Ovary (tissue), 9 donors: Measurements from ENCODE around the gene DENND1B. TPM values are rescaled to one million over a fixed set of nuclear protein-coding genes. Genes with fewer than 3 reads are reported as not detected.

Experiments
- DNase-seq, 5 donors: peaks; one replicate each; pipeline ENCODE4 v3.0.0-alpha.2; 2019 to 2020
- H3K27ac ChIP-seq, 2 donors: fragments of 200-600 bp; one replicate each; pipeline versions ENCODE4 v1.5.1 to v1.8.0; 2019 to 2022
- H3K27me3 ChIP-seq: fragments of 200-600 bp; one replicate; pipeline ENCODE4 v1.8.0; 2022
- H3K36me3 ChIP-seq: fragments of 200-600 bp; sonication (generic); one replicate; pipeline ENCODE4 v1.5.1; 2019
- H3K4me1 ChIP-seq: one replicate; pipeline ENCODE4 v1.8.1; 2013; ENCODE audit warnings: mild to moderate bottlenecking, moderate library complexity; ENCODE audit not compliant: insufficient read depth
- H3K4me3 ChIP-seq: fragments of 200-600 bp; sonication (generic); one replicate; pipeline ENCODE4 v1.5.1; 2017
- H3K9me3 ChIP-seq, 2 donors: fragments of 200-600 bp in 1 of 2; sonication (generic) in 1 of 2; one replicate each; pipeline versions ENCODE4 v1.5.1 to v1.8.1; 2013 to 2019; ENCODE audit warnings: mild to moderate bottlenecking in 1 of 2, moderate library complexity in 1 of 2
- EP300 ChIP-seq: sonication (generic); formaldehyde crosslinking; IDR thresholded peaks from one replicate; pipeline ENCODE4 v1.6.1; 2017; ENCODE audit warnings: antibody characterized with exemption
- POLR2A ChIP-seq: fragments of 450-650 bp; IDR thresholded peaks from one replicate; pipeline ENCODE4 v1.6.1; 2017; ENCODE audit warnings: antibody characterized with exemption, mild to moderate bottlenecking, moderate library complexity
- WGBS, 3 donors: extraction: QIAGEN DNeasy Blood & Tissue Kit in 1 of 3; methylation state at CpG; one replicate each; pipeline versions ENCODE4 v1.1.5 to v1.1.7; 2013 to 2017; 5-methylcytosine and 5-hydroxymethylcytosine counted together
- intact Hi-C, 4 donors: fragments of 100-400 bp; cut with DNase I; formaldehyde crosslinking; loops; one replicate each; pipeline versions ENCODE4 v1.11.0 to v1.15.1; 2022 to 2023
- polyA plus RNA-seq, 2 donors: library from polyadenylated mRNA; stranded (reverse); fragments of 200-250 nt in 1 of 2; fragments of 350-450 nt in 1 of 2; fragmentation: Illumina TruSeq in 1 of 2; extraction: RNeasy Lipid Tissue Mini Kit (QIAGEN cat#74804) in 1 of 2; gene quantifications; one replicate each; pipeline ENCODE4 v1.2.3, GENCODE V29; 2013 to 2014
- total RNA-seq, 7 donors: library from RNA; depleted of rRNA in 2 of 7; stranded (reverse); fragments of >200 nt in 2 of 7; fragmentation: NEBNext Ultra II Directional in 3 of 7; extraction: Animal tissue kit (Norgen Biotek cat#: 25700) in 3 of 7; gene quantifications; one replicate each; pipeline versions ENCODE4 v1.1.0 to v1.2.4, GENCODE V29; 2016 to 2023
- TF ChIP-seq, protein P1 (sequence below), 3 donors: fragments of 450-650 bp in 2 of 3; fragments of 200-600 bp in 1 of 3; IDR thresholded peaks; one replicate each; pipeline versions ENCODE4 v1.5.1 to v1.8.0; 2016 to 2022; ENCODE audit warnings: antibody characterized with exemption in 3 of 3, mild to moderate bottlenecking in 1 of 3
- donor health status: DM: no; HTN: no; CAD: no; lungs with moderate emphysema.
- donor health status: DM: no; HTN: no; CAD: no.
- donor health status: Bipolar disorder and iron deficiency.
- donor health status: DM: yes; HTN: yes; CAD: no.
- donor health status: DM: no; HTN: no; CAD: no.
- donor health status: DM: yes; HTN: yes; CAD: no.

The DENND1B gene
- total and polyA plus RNA-seq, 9 donors, result 2.9 to 20.6 (median 14.1) TPM

DNA sequence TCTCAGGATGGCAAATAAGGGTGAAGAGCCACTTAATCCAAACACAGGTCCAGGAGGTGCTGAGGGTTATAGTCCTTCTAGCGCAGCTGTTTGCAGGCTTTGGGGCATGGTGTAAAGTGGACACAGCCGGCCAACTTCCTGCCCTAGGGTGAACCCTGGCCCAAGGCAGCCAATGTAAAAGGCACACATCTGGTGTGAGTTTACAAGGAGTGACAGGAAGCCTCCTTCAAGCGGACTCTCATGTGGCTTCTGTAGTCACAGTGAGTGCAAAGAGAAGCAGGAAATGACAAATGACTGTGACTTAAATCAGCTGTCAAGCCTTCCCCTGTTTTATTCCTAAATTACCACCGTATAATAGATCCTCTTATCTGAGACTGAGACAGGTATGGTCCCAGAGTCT is 294.2 kb downstream of the DENND1B start:
- no peaks in the 10 kb centered on the region for H3K9me3 ChIP-seq
- no peaks in the 10 kb centered on the region for H3K4me1 ChIP-seq
- DNase-seq, result no peak
- no peaks in the 10 kb centered on the region for H3K36me3 ChIP-seq
- 66 to 75% (median 69%) methylated on average over 4 of the region's 4 CpGs for WGBS, 3 donors
- H3K4me3 ChIP-seq, result no peak overlapping the region
- TF ChIP-seq POLR2A (no peak), EP300 (no peak)
- TF ChIP-seq, protein P1, sequence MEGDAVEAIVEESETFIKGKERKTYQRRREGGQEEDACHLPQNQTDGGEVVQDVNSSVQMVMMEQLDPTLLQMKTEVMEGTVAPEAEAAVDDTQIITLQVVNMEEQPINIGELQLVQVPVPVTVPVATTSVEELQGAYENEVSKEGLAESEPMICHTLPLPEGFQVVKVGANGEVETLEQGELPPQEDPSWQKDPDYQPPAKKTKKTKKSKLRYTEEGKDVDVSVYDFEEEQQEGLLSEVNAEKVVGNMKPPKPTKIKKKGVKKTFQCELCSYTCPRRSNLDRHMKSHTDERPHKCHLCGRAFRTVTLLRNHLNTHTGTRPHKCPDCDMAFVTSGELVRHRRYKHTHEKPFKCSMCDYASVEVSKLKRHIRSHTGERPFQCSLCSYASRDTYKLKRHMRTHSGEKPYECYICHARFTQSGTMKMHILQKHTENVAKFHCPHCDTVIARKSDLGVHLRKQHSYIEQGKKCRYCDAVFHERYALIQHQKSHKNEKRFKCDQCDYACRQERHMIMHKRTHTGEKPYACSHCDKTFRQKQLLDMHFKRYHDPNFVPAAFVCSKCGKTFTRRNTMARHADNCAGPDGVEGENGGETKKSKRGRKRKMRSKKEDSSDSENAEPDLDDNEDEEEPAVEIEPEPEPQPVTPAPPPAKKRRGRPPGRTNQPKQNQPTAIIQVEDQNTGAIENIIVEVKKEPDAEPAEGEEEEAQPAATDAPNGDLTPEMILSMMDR (IDR thresholded peaks at IDR 0.05), result no peak
- intact Hi-C loops, result no loop called here
- H3K27me3 ChIP-seq, result no peaks in the 10 kb centered on the region
- no peak overlapping the region for H3K27ac ChIP-seq

DNA sequence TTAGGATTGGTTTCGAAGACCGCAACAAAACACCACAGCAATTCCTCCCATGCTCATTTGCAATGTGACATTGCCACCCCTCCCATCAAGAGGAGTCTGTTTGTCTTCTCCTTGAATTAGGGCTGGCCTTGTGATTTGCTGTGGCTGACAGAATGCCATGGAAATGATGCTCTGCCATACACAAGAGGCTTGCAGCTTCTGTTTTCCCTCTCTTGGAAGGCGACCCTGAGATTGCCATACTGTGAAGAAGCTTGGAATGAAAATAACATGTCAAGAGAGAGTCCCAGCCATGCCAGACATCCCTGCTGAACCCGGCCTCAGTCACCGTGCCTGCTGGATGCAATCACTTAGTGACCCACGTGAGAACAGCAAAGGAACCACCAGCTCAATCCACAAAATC is 294.8 kb downstream of the DENND1B start:
- TF ChIP-seq, protein P1 (IDR thresholded peaks at IDR 0.05), result no peak
- H3K4me1 ChIP-seq, result no peaks in the 10 kb centered on the region
- 87 to 92% (median 91%) methylated on average over 6 of the region's 6 CpGs for WGBS, 3 donors
- no peak for DNase-seq
- intact Hi-C loops, result no loop called here
- H3K27me3 ChIP-seq, result no peaks in the 10 kb centered on the region
- no peak overlapping the region for H3K4me3 ChIP-seq
- no peak overlapping the region for H3K27ac ChIP-seq
- H3K36me3 ChIP-seq, result no peaks in the 10 kb centered on the region
- H3K9me3 ChIP-seq, result no peaks in the 10 kb centered on the region

DNA sequence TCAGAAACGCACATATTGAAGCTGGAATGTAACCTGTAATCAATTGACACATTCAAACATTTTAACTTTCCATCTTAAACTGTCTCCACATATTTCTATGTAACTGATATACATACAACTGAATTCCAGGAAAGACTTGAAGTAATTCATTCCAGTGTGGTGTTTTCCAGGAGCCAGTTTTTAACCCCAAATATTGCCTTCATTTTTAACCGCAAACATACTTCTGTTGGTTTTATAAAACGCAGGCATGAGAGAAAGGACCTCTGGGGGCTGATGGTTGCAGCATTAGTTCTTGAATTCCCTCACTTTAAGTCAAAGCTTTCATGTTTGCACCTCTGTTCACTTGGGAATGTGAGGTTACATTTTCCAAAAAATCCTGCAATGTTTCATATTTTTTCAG is 303.1 kb downstream of the DENND1B start:
- WGBS, 3 donors, result 49 to 70% (median 62%) methylated on average over 3 of the region's 3 CpGs
- no peak overlapping the region for H3K27ac ChIP-seq
- H3K36me3 ChIP-seq, result no peaks in the 10 kb centered on the region
- no peaks in the 10 kb centered on the region for H3K27me3 ChIP-seq
- no peak for DNase-seq
- intact Hi-C loops, result no loop called here
- H3K9me3 ChIP-seq, result no peaks in the 10 kb centered on the region
- TF ChIP-seq EP300, result no peak
- no peak for TF ChIP-seq POLR2A
- TF ChIP-seq, protein P1 (IDR thresholded peaks at IDR 0.05), result no peak
- no peak overlapping the region for H3K4me3 ChIP-seq
- H3K4me1 ChIP-seq, result peaks cover 17% of the 10 kb centered on the region

DNA sequence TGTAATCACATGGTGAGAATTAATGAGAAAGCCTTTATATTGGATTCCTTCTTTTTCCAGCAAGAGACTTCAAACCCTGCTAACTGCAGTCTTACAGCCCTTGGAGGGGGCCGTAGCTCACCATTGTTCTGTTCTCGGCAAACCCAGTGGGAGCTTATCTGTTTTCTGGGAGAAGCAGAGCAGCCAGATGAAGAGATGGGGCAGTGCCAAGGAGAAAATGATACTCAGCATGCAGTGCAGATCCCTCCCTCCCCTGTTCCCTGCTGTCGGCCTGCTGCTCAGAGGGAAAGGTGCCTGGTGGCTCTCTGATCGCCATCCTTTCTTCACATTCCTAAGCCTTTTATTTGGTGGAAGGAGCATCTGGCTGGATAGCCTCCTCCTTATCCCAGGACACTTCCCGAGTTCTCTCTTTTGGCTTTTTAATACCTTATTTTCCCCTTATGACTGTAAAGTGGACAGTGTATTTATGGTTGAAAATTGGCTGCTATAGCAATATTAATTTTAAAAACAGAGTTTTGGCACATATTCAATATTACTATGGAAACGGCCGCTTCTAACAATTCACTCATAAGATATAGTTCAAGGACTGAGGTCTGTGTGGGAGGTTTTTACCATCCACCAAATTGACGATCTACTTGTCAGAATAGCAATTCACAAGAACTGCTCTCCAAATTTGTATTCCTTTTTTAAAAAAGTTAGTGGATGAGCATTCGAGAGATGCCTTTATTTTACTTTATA is 303.9 kb downstream of the DENND1B start:
- no peak overlapping the region for H3K4me3 ChIP-seq
- no peak for TF ChIP-seq POLR2A
- TF ChIP-seq, protein P1 (IDR thresholded peaks at IDR 0.05), result no peak
- no peak for TF ChIP-seq EP300
- peaks cover 17% of the 10 kb centered on the region for H3K4me1 ChIP-seq
- peak overlapping the region in 1 of 2 donors; percentile 26 for H3K27ac ChIP-seq
- H3K9me3 ChIP-seq, result no peaks in the 10 kb centered on the region
- no peaks in the 10 kb centered on the region for H3K36me3 ChIP-seq
- no peaks in the 10 kb centered on the region for H3K27me3 ChIP-seq
- intact Hi-C loops, result no loop called here
- 5 to 13% (median 9%) methylated on average over 9 of the region's 9 CpGs for WGBS, 3 donors
- peak; percentile 35 to 50 (median 41) for DNase-seq
